ENCODE measurements around the gene NTF4.

DNA sequence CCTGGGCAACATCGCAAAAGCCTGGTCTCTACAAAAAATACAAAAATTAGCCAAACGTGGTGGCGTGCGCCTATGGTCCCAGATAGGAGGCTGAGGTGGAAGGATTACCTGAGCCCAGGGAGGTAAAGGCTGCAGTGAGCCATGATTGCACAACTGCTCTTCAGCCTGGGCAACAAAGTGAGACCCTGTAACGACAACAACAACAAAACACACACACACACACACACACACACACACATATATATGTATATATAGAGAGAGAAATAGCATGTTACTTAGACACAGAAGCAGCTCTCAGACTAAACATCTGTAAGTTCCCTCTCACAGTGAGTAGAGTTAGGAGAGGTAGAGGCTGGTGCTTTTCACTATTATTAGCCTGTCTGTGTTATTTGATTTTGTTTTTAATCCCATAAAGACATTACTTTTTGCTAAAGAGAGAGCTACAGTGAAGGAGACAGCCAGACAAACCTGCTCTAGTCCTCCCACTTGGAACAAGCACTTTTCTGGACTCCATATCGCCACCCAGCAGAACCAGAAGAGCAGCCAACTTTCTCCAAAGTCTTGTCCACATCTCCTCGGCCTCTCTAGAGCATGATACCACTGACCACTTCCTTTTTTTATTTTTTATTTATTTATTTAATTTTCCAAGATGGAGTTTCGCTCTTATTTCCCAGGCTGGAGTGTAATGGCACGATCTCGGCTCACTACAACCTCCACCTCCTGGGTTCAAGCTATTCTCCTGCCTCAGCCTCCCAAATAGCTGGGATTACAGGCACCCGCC lies 46.8 kb upstream of the NTF4 start:
- TF ChIP-seq, protein P1, sequence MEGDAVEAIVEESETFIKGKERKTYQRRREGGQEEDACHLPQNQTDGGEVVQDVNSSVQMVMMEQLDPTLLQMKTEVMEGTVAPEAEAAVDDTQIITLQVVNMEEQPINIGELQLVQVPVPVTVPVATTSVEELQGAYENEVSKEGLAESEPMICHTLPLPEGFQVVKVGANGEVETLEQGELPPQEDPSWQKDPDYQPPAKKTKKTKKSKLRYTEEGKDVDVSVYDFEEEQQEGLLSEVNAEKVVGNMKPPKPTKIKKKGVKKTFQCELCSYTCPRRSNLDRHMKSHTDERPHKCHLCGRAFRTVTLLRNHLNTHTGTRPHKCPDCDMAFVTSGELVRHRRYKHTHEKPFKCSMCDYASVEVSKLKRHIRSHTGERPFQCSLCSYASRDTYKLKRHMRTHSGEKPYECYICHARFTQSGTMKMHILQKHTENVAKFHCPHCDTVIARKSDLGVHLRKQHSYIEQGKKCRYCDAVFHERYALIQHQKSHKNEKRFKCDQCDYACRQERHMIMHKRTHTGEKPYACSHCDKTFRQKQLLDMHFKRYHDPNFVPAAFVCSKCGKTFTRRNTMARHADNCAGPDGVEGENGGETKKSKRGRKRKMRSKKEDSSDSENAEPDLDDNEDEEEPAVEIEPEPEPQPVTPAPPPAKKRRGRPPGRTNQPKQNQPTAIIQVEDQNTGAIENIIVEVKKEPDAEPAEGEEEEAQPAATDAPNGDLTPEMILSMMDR (IDR thresholded peaks at IDR 0.05): no peak
- TF ChIP-seq POLR2A (IDR thresholded peaks at IDR 0.05): no peak

Data from Peyer's patch (tissue), 4 donors.